ENCODE data around the gene ERCC6. TPM values are rescaled to one million over a fixed set of nuclear protein-coding genes. Genes with fewer than 3 reads are reported as not detected.

ERCC6 gene
- total RNA-seq, 1 experiment from 2014 or later = 36.7 TPM

DNA sequence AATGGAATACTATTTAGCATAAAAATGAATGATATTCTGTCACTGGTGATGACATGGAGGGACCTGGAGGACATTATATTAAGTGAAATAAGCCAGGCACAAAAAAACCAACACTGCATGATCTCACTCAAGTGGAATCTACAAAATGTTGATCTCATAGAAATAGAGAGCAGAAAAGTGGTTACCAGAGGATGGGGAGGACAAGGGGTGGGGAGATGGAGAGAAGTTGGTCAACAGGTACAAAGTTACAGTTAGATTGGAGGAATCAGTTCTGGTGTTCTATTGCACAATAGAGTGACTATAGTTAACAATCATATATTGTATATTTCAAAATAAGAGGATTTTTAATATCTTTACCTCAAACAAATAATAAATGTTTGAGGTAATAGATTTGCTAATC, 46.5 kb upstream of the ERCC6 start:
- Histone ChIP-seq H3K4me1 (ENCODE audit: insufficient read depth, low read length) (no peaks in the 10 kb centered on the region), H4K20me1 (ENCODE audit: low read length) (no peaks in the 10 kb centered on the region), H2AFZ (ENCODE audit: low read length) (no peak overlapping the region), H3K36me3 (ENCODE audit: low read depth, low read length) (no peaks in the 10 kb centered on the region), H3K27me3 (ENCODE audit: low read length) (no peaks in the 10 kb centered on the region), H3K9me2 (replicated peaks; ENCODE audit: low read length) (0 out of 2 replicates have a peak, but pooled peaks cover 3% of the 10 kb centered on the region), H3K27ac (ENCODE audit: low read length) (no peak overlapping the region), H3K4me3 (ENCODE audit: low read length) (no peak overlapping the region), H3K79me2 (ENCODE audit: low read length) (no peaks in the 10 kb centered on the region), H3K9ac (ENCODE audit: low read length) (no peak overlapping the region), H3K9me3 (ENCODE audit: low read length) (no peaks in the 10 kb centered on the region), H3F3A (ENCODE audit: low read length, unreplicated experiment) (no peaks in the 10 kb centered on the region), H3K4me2 (ENCODE audit: low read length) (no peak overlapping the region)
- no peak for TF ChIP-seq EZH2 (IDR thresholded peaks at IDR 0.05; ENCODE audit: low read length, unreplicated experiment)
- no peak for TF ChIP-seq EZH2phosphoT487 (IDR thresholded peaks at IDR 0.05; ENCODE audit: borderline replicate concordance, low read length)
- TF ChIP-seq, protein P1, sequence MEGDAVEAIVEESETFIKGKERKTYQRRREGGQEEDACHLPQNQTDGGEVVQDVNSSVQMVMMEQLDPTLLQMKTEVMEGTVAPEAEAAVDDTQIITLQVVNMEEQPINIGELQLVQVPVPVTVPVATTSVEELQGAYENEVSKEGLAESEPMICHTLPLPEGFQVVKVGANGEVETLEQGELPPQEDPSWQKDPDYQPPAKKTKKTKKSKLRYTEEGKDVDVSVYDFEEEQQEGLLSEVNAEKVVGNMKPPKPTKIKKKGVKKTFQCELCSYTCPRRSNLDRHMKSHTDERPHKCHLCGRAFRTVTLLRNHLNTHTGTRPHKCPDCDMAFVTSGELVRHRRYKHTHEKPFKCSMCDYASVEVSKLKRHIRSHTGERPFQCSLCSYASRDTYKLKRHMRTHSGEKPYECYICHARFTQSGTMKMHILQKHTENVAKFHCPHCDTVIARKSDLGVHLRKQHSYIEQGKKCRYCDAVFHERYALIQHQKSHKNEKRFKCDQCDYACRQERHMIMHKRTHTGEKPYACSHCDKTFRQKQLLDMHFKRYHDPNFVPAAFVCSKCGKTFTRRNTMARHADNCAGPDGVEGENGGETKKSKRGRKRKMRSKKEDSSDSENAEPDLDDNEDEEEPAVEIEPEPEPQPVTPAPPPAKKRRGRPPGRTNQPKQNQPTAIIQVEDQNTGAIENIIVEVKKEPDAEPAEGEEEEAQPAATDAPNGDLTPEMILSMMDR (conservative IDR thresholded peaks at IDR 0.05; ENCODE audit: low read depth, low read length) = no peak
- ATAC-seq (0 out of 2 replicates have a peak, but pooled peaks have one; percentile 22), DNase-seq (peak; percentile 56)
- ChIA-PET CTCF (no interaction called here), POLR2A (ENCODE audit: unreplicated experiment) (no interaction called here)
- BruUV-seq (replicated peaks) = no TSS peak
- intact Hi-C loops (cut with micrococcal nuclease) = no loop called here

- POLR2A ChIA-PET (ENCODE audit: unreplicated experiment) = interaction anchor here (0.6 to 0.7 kb wide), 2 partner anchors 28 to 252 kb away, joined by 3 to 8 read pairs; no protein-coding TSS in a partner anchor
- H4K20me1 ChIP-seq (ENCODE audit: low read length) = no peaks in the 10 kb centered on the region
- no peak overlapping the region for H3K4me3 ChIP-seq (ENCODE audit: low read length)
- H3K79me2 ChIP-seq (ENCODE audit: low read length) = no peaks in the 10 kb centered on the region
- BruUV-seq (replicated peaks) = no TSS peak
- H3K4me2 ChIP-seq (ENCODE audit: low read length) = no peak overlapping the region
- H3K4me1 ChIP-seq (ENCODE audit: insufficient read depth, low read length) = no peaks in the 10 kb centered on the region
- no peak overlapping the region for H3K9ac ChIP-seq (ENCODE audit: low read length)
- ATAC-seq = no peak
- H2AFZ ChIP-seq (ENCODE audit: low read length) = no peak overlapping the region
- H3F3A ChIP-seq (ENCODE audit: low read length, unreplicated experiment) = no peaks in the 10 kb centered on the region
- H3K27me3 ChIP-seq (ENCODE audit: low read length) = no peaks in the 10 kb centered on the region
- intact Hi-C loops (cut with micrococcal nuclease) = no loop called here
- no peak overlapping the region for H3K27ac ChIP-seq (ENCODE audit: low read length)
- CTCF ChIA-PET = no interaction called here
- DNase-seq = no peak
- no peaks in the 10 kb centered on the region for H3K36me3 ChIP-seq (ENCODE audit: low read depth, low read length)
- TF ChIP-seq EZH2 (IDR thresholded peaks at IDR 0.05; ENCODE audit: low read length, unreplicated experiment) (no peak), EZH2phosphoT487 (IDR thresholded peaks at IDR 0.05; ENCODE audit: borderline replicate concordance, low read length) (no peak)
- TF ChIP-seq, protein P1 (conservative IDR thresholded peaks at IDR 0.05; ENCODE audit: low read depth, low read length) = no peak
- H3K9me2 ChIP-seq (replicated peaks; ENCODE audit: low read length) = no peaks in the 10 kb centered on the region
- H3K9me3 ChIP-seq (ENCODE audit: low read length) = no peaks in the 10 kb centered on the region
Measured at GRCh38 chr10:49579621-49580020, 40.7 kb upstream of the ERCC6 start.

- Histone ChIP-seq H4K20me1 (ENCODE audit: low read length) (no peaks in the 10 kb centered on the region), H3K79me2 (ENCODE audit: low read length) (no peaks in the 10 kb centered on the region), H3K9me2 (replicated peaks; ENCODE audit: low read length) (no peaks in the 10 kb centered on the region), H3K4me1 (ENCODE audit: insufficient read depth, low read length) (peaks cover 4% of the 10 kb centered on the region; the same call in 1 of the 2 replicates), H3K4me3 (ENCODE audit: low read length) (no peak overlapping the region), H3K36me3 (ENCODE audit: low read depth, low read length) (no peaks in the 10 kb centered on the region), H3F3A (ENCODE audit: low read length, unreplicated experiment) (no peaks in the 10 kb centered on the region), H3K9me3 (ENCODE audit: low read length) (no peaks in the 10 kb centered on the region), H2AFZ (ENCODE audit: low read length) (no peak overlapping the region), H3K9ac (ENCODE audit: low read length) (no peak overlapping the region), H3K27me3 (ENCODE audit: low read length) (no peaks in the 10 kb centered on the region), H3K27ac (ENCODE audit: low read length) (no peak overlapping the region), H3K4me2 (ENCODE audit: low read length) (no peak overlapping the region)
- CTCF ChIA-PET = no interaction called here
- no peak for DNase-seq
- BruUV-seq (replicated peaks) = no TSS peak
- intact Hi-C loops (cut with micrococcal nuclease) = no loop called here
- no peak for ATAC-seq
- POLR2A ChIA-PET (ENCODE audit: unreplicated experiment) = no interaction called here
- TF ChIP-seq EZH2phosphoT487 (IDR thresholded peaks at IDR 0.05; ENCODE audit: borderline replicate concordance, low read length) = no peak
Measured at GRCh38 chr10:49578392-49578791, 39.5 kb upstream of the ERCC6 start.

All from PC-3 (cell line).